ENCODE measurements around the gene ZFC3H1. TPM values are rescaled to one million over a fixed set of nuclear protein-coding genes. Genes with fewer than 3 reads are reported as not detected.

Gene ZFC3H1
- total and polyA plus RNA-seq, 9 of the 15 experiments (the other 6 are each of a cell fraction or from before 2014, with no cell fraction given) = 14.8 to 80.5 (median 22.1) TPM

DNA sequence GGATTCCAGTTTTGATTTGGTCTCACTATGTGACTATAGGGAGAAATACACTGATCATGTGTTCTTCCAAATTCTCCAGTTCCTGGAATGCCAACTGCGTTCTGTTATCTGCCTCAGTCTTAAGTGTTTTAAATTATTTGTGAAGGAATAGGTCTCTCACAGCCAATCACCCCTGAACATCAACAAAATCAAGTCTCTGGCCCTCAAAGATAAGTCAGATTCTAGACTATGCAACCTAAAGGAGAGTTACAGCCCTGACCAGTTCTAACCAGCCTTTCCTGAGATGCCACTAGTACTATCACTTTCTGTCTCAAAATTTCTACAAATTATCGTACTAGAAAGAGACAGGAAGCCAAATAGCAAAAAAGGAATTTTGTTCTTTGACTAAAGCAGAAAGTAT, 22.3 kb downstream of the ZFC3H1 start (continued):
- TF ChIP-seq ZNF174 (CRISPR knock-in tag; IDR thresholded peaks at IDR 0.05) (no peak), CCNT2 (IDR thresholded peaks at IDR 0.05; ENCODE audit: borderline replicate concordance, extremely low read depth, insufficient read length, low read depth, low read length) (peak; percentile 26), EHMT2 (IDR thresholded peaks at IDR 0.05) (0 out of 2 replicates have a peak, but pooled peaks have one; percentile 43), MEIS2 (IDR thresholded peaks at IDR 0.05; ENCODE audit: partially characterized antibody) (peak; percentile 80), SIN3A (IDR thresholded peaks at IDR 0.05; ENCODE audit: borderline replicate concordance in 2 of 2, control insufficient read depth in 1 of 2, low read depth in 2 of 2, low read length in 2 of 2) (no peak), GATA2 (CRISPR knock-in tag; IDR thresholded peaks at IDR 0.05) (peak; percentile 46; the same call in 1 of the 2 replicates), KDM1A (IDR thresholded peaks at IDR 0.05) (peak; percentile 68 to 86; a peak in 3 of 4 replicates)
- TF ChIP-seq, protein P1, sequence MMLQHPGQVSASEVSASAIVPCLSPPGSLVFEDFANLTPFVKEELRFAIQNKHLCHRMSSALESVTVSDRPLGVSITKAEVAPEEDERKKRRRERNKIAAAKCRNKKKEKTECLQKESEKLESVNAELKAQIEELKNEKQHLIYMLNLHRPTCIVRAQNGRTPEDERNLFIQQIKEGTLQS (IDR thresholded peaks at IDR 0.05) = peak; percentile 12; the same call in 1 of the 2 replicates
- TF ChIP-seq, protein P1 (CRISPR knock-in tag; conservative IDR thresholded peaks at IDR 0.05) = no peak
- TF ChIP-seq, protein P2, sequence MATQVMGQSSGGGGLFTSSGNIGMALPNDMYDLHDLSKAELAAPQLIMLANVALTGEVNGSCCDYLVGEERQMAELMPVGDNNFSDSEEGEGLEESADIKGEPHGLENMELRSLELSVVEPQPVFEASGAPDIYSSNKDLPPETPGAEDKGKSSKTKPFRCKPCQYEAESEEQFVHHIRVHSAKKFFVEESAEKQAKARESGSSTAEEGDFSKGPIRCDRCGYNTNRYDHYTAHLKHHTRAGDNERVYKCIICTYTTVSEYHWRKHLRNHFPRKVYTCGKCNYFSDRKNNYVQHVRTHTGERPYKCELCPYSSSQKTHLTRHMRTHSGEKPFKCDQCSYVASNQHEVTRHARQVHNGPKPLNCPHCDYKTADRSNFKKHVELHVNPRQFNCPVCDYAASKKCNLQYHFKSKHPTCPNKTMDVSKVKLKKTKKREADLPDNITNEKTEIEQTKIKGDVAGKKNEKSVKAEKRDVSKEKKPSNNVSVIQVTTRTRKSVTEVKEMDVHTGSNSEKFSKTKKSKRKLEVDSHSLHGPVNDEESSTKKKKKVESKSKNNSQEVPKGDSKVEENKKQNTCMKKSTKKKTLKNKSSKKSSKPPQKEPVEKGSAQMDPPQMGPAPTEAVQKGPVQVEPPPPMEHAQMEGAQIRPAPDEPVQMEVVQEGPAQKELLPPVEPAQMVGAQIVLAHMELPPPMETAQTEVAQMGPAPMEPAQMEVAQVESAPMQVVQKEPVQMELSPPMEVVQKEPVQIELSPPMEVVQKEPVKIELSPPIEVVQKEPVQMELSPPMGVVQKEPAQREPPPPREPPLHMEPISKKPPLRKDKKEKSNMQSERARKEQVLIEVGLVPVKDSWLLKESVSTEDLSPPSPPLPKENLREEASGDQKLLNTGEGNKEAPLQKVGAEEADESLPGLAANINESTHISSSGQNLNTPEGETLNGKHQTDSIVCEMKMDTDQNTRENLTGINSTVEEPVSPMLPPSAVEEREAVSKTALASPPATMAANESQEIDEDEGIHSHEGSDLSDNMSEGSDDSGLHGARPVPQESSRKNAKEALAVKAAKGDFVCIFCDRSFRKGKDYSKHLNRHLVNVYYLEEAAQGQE (IDR thresholded peaks at IDR 0.05; ENCODE audit: borderline replicate concordance) = peak; percentile 97
- TF ChIP-seq, protein P2 (CRISPR knock-in tag; IDR thresholded peaks at IDR 0.05; ENCODE audit: low read depth) = no peak

All from K562 (cell line).